H1 (cell line): Measurements from ENCODE around the gene MITF. TPM values are rescaled to one million over a fixed set of nuclear protein-coding genes. Genes with fewer than 3 reads are reported as not detected.

Experiments used
- BRCA1 ChIP-seq: IDR thresholded peaks from 2 replicates; pipeline ENCODE4 v1.6.1; 2012; ENCODE audit warnings: low read depth, low read length, improper control_type of control experiment
- CBX5 ChIP-seq: fragments of 300-800, 300-1000 bp; sonication (generic); IDR thresholded peaks from 2 replicates; pipeline ENCODE4 v1.7.1; 2016; ENCODE audit warnings: antibody characterized with exemption, low read length, low read depth
- HDAC6 ChIP-seq: IDR thresholded peaks from one replicate; pipeline ENCODE4 v1.7.1; 2012; ENCODE audit warnings: low read depth, mild to moderate bottlenecking, inconsistent platforms, low read length, moderate library complexity
- KDM5A ChIP-seq: fragments of 200-600 bp; IDR thresholded peaks from 2 replicates; pipeline ENCODE4 v1.7.1; 2012; ENCODE audit warnings: mild to moderate bottlenecking, low read length, inconsistent platforms, mixed read lengths
- RXRA ChIP-seq: IDR thresholded peaks from 2 replicates; pipeline ENCODE4 v1.6.1; 2011; ENCODE audit warnings: low read depth, mild to moderate bottlenecking, low read length, moderate library complexity; ENCODE audit not compliant: insufficient read depth
- SP2 ChIP-seq: IDR thresholded peaks from 2 replicates; pipeline ENCODE4 v1.6.1; 2012; ENCODE audit warnings: mild to moderate bottlenecking, low read length, inconsistent platforms
- TAF1 ChIP-seq: IDR thresholded peaks from 2 replicates; pipeline ENCODE4 v1.6.1; 2011; ENCODE audit warnings: mild to moderate bottlenecking, low read depth, low read length
- TBP ChIP-seq: IDR thresholded peaks from 2 replicates; pipeline ENCODE4 v1.6.1; 2011; ENCODE audit warnings: low read depth, low read length, improper control_type of control experiment
- polyA plus RNA-seq, 7 experiments: library from polyadenylated mRNA; depleted of rRNA in 3 of 7; stranded (reverse) in 5 of 7; unstranded in 2 of 7; fragments of >200 nt in 5 of 7; fragments of 200-250 nt in 2 of 7; gene quantifications; 1 replicate in 5 of 7; 2 replicates in 1 of 7; 4 replicates in 1 of 7; pipeline versions ENCODE4 v1.2.1 to v1.2.3, GENCODE V29; 2011 to 2013; ENCODE audit warnings: missing spikeins in 2 of 7, mixed read lengths in 2 of 7
- total RNA-seq: library from RNA; stranded (reverse); fragmentation: NEBNext Ultra II Directional; extraction: Animal tissue kit (Norgen Biotek cat#: 25700); gene quantifications from 2 replicates; pipeline ENCODE4 v1.2.1, GENCODE V29; 2021

The MITF gene
- total and polyA plus RNA-seq, 2 of the 8 experiments (the other 6 are each of a cell fraction or from before 2014, with no cell fraction given) = 0.53 to 1.4 TPM

- TF ChIP-seq TAF1 (no peak), RXRA (no peak), BRCA1 (no peak), SP2 (no peak), KDM5A (no peak), CBX5 (no peak), HDAC6 (no peak), TBP (no peak)
Observed at GRCh38 chr3:69900331-69900730, 161.1 kb downstream of the MITF start (continued).
